NCI-H524 (cell line): ENCODE measurements around the gene APC2.
"Not testable (repeated sequence)": the region's sequence is repeated elsewhere in the genome, so short reads cannot be mapped to it uniquely, and the experiment has no call there.

ENCODE experiments used
- DNase-seq, 2 experiments: peaks; one replicate each; lab custom pipeline; 2025; lab: John Stamatoyannopoulos, UW

The APC2 gene

GRCh38 chr19:1467490-1468273 is 17.8 kb downstream of the APC2 start:
- no peak for DNase-seq

GRCh38 chr19:1468274-1468820 is 18.4 kb downstream of the APC2 start:
- no peak for DNase-seq

- no peak for DNase-seq
These were observed 18.9 kb downstream of the APC2 start for GRCh38 chr19:1468821-1469254.

- DNase-seq: no peak
These were observed 19.5 kb downstream of the APC2 start for GRCh38 chr19:1469255-1470054.

GRCh38 chr19:1470055-1470304 is 20.1 kb downstream of the APC2 start:
- no peak for DNase-seq

- peak; percentile 68 to 91 for DNase-seq
These were observed 20.5 kb downstream of the APC2 start for GRCh38 chr19:1470305-1471009.

GRCh38 chr19:1471010-1471514 is 21.1 kb downstream of the APC2 start:
- peak in 1 of 2 experiments; percentile 53 for DNase-seq

GRCh38 chr19:1471515-1472160 is 21.7 kb downstream of the APC2 start:
- peak; percentile 28 to 52 for DNase-seq

- DNase-seq: peak in 1 of 2 experiments; percentile 68
These were observed 22.5 kb downstream of the APC2 start for GRCh38 chr19:1472231-1473084.

- no peak for DNase-seq
These were observed 23.3 kb downstream of the APC2 start for GRCh38 chr19:1473085-1473851.

- DNase-seq: no peak
These were observed 24.3 kb downstream of the APC2 start for GRCh38 chr19:1474011-1474764.

- no peak for DNase-seq
These were observed 24.9 kb downstream of the APC2 start for GRCh38 chr19:1474765-1475351.

- no peak for DNase-seq
These were observed 26.0 kb downstream of the APC2 start for GRCh38 chr19:1475751-1476437.

GRCh38 chr19:1477056-1477455 is 27.1 kb downstream of the APC2 start:
- DNase-seq: not testable (repeated sequence)

- DNase-seq: peak; percentile 89 to 96
These were observed 29.2 kb downstream of the APC2 start, which contains the start of gene C19orf25 for GRCh38 chr19:1478934-1479707. TSS of gene C19orf25 (minus strand) at chr19:1479215. CDS start at chr19:1478903, 312 bp downstream.

GRCh38 chr19:1481224-1481892 is 31.4 kb downstream of the APC2 start:
- no peak for DNase-seq

GRCh38 chr19:1481893-1482360 is 32.0 kb downstream of the APC2 start:
- peak in 1 of 2 experiments; percentile 50 for DNase-seq
